SK-N-SH (cell line): ENCODE data around the gene C20orf204. TPM values are rescaled to one million over a fixed set of nuclear protein-coding genes. Genes with fewer than 3 reads are reported as not detected.

Experiments used
- CTCF ChIA-PET: fragments of 300-600, 350-600 bp; formaldehyde crosslinking; extraction: SDS; loops from one replicate; lab custom pipeline; 2021; lab: Yijun Ruan, JAX
- POLR2A ChIA-PET: fragments of 350-600 bp; sonication (Branson Sonifier 250); formaldehyde crosslinking; extraction: SDS; loops from one replicate; lab custom pipeline; 2020; ENCODE audit warnings: antibody characterized with exemption, inconsistent platforms; lab: Yijun Ruan, JAX
- DNase-seq: peaks from one replicate; pipeline ENCODE4 v3.0.0; 2012
- H2AFZ ChIP-seq: fragments of 200-600 bp; sonication (generic); 2 replicates; pipeline ENCODE4 v1.8.1; 2016; ENCODE audit warnings: antibody characterized with exemption, mild to moderate bottlenecking, low read depth
- H3F3A ChIP-seq: fragments of 200-600 bp; sonication (generic); replicated peaks from 2 replicates; pipeline ENCODE3; 2016; ENCODE audit warnings: antibody characterized with exemption, mild to moderate bottlenecking; ENCODE audit not compliant: insufficient read depth
- H3K27ac ChIP-seq, 2 experiments: fragments of 200-500 bp in 1 of 2; fragments of 200-600 bp in 1 of 2; sonication (Bioruptor generic) in 1 of 2; sonication (generic), shearing (Covaris generic) in 1 of 2; 2 replicates each; pipeline versions ENCODE4 v1.5.1 to v1.6.1; 2014 to 2016; ENCODE audit warnings: low read depth in 2 of 2, inconsistent platforms in 1 of 2, low read length in 1 of 2, mild to moderate bottlenecking in 1 of 2, mixed read lengths in 1 of 2
- H3K27me3 ChIP-seq: fragments of 200-600 bp; sonication (generic), shearing (Covaris generic); 2 replicates; pipeline ENCODE4 v1.6.1; 2016; ENCODE audit warnings: mixed run types; ENCODE audit not compliant: insufficient read depth
- H3K36me3 ChIP-seq, 2 experiments: fragments of 200-500 bp in 1 of 2; fragments of 200-600 bp in 1 of 2; sonication (Bioruptor generic) in 1 of 2; sonication (generic) in 1 of 2; replicated peaks in 1 of 2; 2 replicates each; pipeline versions ENCODE3 to v1.5.1; 2014 to 2016; ENCODE audit warnings: low read length in 1 of 2, mild to moderate bottlenecking in 1 of 2; ENCODE audit not compliant: insufficient read depth in 2 of 2, control insufficient read depth in 1 of 2
- H3K4me1 ChIP-seq, 2 experiments: fragments of 200-500 bp in 1 of 2; fragments of 200-600 bp in 1 of 2; sonication (Bioruptor generic) in 1 of 2; sonication (generic), shearing (Covaris generic) in 1 of 2; 2 replicates each; pipeline versions ENCODE4 v1.5.1 to v1.6.1; 2014 to 2016; ENCODE audit warnings: low read depth in 1 of 2, low read length in 1 of 2, mixed run types in 1 of 2; ENCODE audit not compliant: insufficient read depth in 2 of 2, control insufficient read depth in 1 of 2
- H3K4me2 ChIP-seq: fragments of 200-600 bp; sonication (generic), shearing (Covaris generic); 2 replicates; pipeline ENCODE4 v1.6.1; 2017; ENCODE audit warnings: mixed run types
- H3K4me3 ChIP-seq, 2 experiments: fragments of 200-500 bp in 1 of 2; fragments of 200-600 bp in 1 of 2; sonication (Bioruptor generic) in 1 of 2; sonication (generic), shearing (Covaris generic) in 1 of 2; 2 replicates each; pipeline versions ENCODE4 v1.5.1 to v1.8.1; 2014 to 2016; ENCODE audit warnings: low read depth in 2 of 2, inconsistent platforms in 1 of 2, low read length in 1 of 2, mild to moderate bottlenecking in 1 of 2, mixed read lengths in 1 of 2, moderate library complexity in 1 of 2
- H3K79me2 ChIP-seq: fragments of 200-600 bp; sonication (generic); 2 replicates; pipeline ENCODE4 v1.8.1; 2017; ENCODE audit warnings: mild to moderate bottlenecking; ENCODE audit not compliant: insufficient read depth
- H3K9ac ChIP-seq: fragments of 200-600 bp; sonication (generic); 2 replicates; pipeline ENCODE4 v1.6.1; 2017; ENCODE audit warnings: mixed run types
- H3K9me2 ChIP-seq: fragments of 200-600 bp; sonication (generic); 2 replicates; pipeline ENCODE4 v1.6.1; 2017; ENCODE audit warnings: mixed run types
- H3K9me3 ChIP-seq: fragments of 200-600 bp; sonication (generic); 2 replicates; pipeline ENCODE4 v1.6.1; 2017; ENCODE audit warnings: mixed run types, mild to moderate bottlenecking, moderate library complexity
- H4K20me1 ChIP-seq: fragments of 200-600 bp; sonication (generic); 2 replicates; pipeline ENCODE4 v1.6.1; 2017; ENCODE audit warnings: mild to moderate bottlenecking, mixed run types; ENCODE audit not compliant: insufficient read depth
- CTCF ChIP-seq: fragments of 200-600 bp; sonication (generic); IDR thresholded peaks from 2 replicates; pipeline ENCODE4 v1.6.1; 2017; ENCODE audit warnings: antibody characterized with exemption, mild to moderate bottlenecking, moderate library complexity
- ELF1 ChIP-seq: IDR thresholded peaks from 2 replicates; pipeline ENCODE4 v1.4.0; 2012
- EZH2phosphoT487 ChIP-seq: fragments of 200-600 bp; sonication (generic); IDR thresholded peaks from 2 replicates; pipeline ENCODE4 v1.6.1; 2017; ENCODE audit warnings: low read depth, mixed run types, mild to moderate bottlenecking, antibody characterized with exemption, moderate library complexity, borderline replicate concordance
- GATA2 ChIP-seq: sonication (generic); formaldehyde crosslinking; IDR thresholded peaks from 2 replicates; pipeline ENCODE4 v1.5.0; 2020; ENCODE audit warnings: mild to moderate bottlenecking, missing genetic modification reagents
- JUND ChIP-seq: IDR thresholded peaks from 2 replicates; pipeline ENCODE4 v1.4.0; 2012
- MXI1 ChIP-seq: IDR thresholded peaks from 2 replicates; pipeline ENCODE4 v1.6.1; 2012; ENCODE audit warnings: mild to moderate bottlenecking, low read depth, low read length, improper control_type of control experiment
- NRF1 ChIP-seq: IDR thresholded peaks from 2 replicates; pipeline ENCODE4 v1.6.1; 2012; ENCODE audit warnings: low read depth, mild to moderate bottlenecking, low read length
- REST ChIP-seq: IDR thresholded peaks from 2 replicates; pipeline ENCODE4 v1.6.1; 2012; ENCODE audit warnings: mild to moderate bottlenecking, low read depth, low read length, moderate library complexity
- RFX5 ChIP-seq: IDR thresholded peaks from 2 replicates; pipeline ENCODE4 v1.6.1; 2012; ENCODE audit warnings: mild to moderate bottlenecking, improper control_type of control experiment, low read length
- SIN3A ChIP-seq: IDR thresholded peaks from 2 replicates; pipeline ENCODE4 v1.6.1; 2012; ENCODE audit warnings: low read depth, mild to moderate bottlenecking, low read length, moderate library complexity, borderline replicate concordance
- TEAD4 ChIP-seq: IDR thresholded peaks from 2 replicates; pipeline ENCODE4 v1.4.0; 2012; ENCODE audit warnings: mild to moderate bottlenecking, borderline replicate concordance; ENCODE audit not compliant: insufficient read depth
- WGBS: methylation state at CpG from one replicate; pipeline ENCODE4 v1.1.6; 2017; ENCODE audit warnings: low lambda C conversion rate; 5-methylcytosine and 5-hydroxymethylcytosine counted together
- polyA plus RNA-seq, 3 experiments: library from polyadenylated mRNA; depleted of rRNA; stranded (reverse); fragments of >200 nt; gene quantifications; 2 replicates each; pipeline ENCODE4 v1.2.3, GENCODE V29; 2012
- TF ChIP-seq, protein P1 (sequence below): fragments of 150-350 bp; IDR thresholded peaks from 2 replicates; pipeline ENCODE4 v1.6.1; 2016; ENCODE audit warnings: mild to moderate bottlenecking, low read depth, low read length
- TF ChIP-seq, protein P2 (sequence below): IDR thresholded peaks from 2 replicates; pipeline ENCODE4 v1.4.0; 2012; ENCODE audit warnings: low read depth, borderline replicate concordance
- TF ChIP-seq, protein P3 (sequence below): IDR thresholded peaks from 2 replicates; pipeline ENCODE4 v1.4.0; 2012; ENCODE audit warnings: low read depth

C20orf204 gene
- polyA plus RNA-seq, 1 of the 3 experiments (the other 2 are of a cell fraction): 0.21 TPM

DNA sequence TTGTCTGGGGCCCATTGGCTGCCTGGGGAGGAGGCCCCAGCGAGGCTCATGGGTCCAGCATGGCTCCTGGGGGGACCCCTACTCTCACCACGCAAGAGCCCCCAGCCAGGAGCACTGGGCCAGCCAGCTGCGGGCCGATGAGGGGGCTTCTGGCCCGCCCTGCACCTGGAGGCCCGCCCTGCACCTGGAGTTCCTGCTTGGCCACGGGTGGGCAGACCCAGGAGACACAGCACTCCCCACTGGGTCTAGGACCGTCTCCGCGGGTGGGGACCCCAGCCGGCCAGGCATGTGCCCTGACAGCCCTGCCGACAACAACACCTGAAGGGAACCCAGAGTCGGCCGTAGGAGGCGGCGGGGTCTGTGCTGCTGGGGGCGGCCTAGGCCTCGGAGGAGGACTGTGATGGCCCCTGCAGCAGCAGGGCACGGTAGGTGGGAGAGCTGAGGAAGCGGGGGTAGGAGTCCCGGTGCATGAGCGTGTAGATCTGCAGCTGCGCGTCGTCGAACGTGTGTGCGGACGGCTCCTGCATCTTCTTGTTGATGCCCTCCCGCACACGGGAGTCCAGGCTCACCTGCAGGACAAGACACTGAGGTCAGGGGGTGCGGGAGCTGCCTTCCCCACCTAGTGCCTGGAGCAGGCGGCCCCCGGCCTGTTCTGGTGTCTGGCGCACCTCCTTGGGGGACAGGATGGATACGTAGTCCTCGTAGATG lies 37.6 kb downstream of the C20orf204 start:
- Histone ChIP-seq H4K20me1 (no peaks in the 10 kb centered on the region), H3K4me1 (peaks cover 6 to 7% of the 10 kb centered on the region in 2 experiments; a peak in 2 of 4 replicates), H2AFZ (no peak overlapping the region)
- WGBS: 88% methylated on average over 5 of the region's 37 CpGs
- POLR2A ChIA-PET: no interaction called here
- TF ChIP-seq, protein P1, sequence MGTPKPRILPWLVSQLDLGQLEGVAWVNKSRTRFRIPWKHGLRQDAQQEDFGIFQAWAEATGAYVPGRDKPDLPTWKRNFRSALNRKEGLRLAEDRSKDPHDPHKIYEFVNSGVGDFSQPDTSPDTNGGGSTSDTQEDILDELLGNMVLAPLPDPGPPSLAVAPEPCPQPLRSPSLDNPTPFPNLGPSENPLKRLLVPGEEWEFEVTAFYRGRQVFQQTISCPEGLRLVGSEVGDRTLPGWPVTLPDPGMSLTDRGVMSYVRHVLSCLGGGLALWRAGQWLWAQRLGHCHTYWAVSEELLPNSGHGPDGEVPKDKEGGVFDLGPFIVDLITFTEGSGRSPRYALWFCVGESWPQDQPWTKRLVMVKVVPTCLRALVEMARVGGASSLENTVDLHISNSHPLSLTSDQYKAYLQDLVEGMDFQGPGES: no peak
- TF ChIP-seq REST (no peak), EZH2phosphoT487 (no peak), GATA2 (CRISPR knock-in tag) (no peak)
- TF ChIP-seq, protein P2, sequence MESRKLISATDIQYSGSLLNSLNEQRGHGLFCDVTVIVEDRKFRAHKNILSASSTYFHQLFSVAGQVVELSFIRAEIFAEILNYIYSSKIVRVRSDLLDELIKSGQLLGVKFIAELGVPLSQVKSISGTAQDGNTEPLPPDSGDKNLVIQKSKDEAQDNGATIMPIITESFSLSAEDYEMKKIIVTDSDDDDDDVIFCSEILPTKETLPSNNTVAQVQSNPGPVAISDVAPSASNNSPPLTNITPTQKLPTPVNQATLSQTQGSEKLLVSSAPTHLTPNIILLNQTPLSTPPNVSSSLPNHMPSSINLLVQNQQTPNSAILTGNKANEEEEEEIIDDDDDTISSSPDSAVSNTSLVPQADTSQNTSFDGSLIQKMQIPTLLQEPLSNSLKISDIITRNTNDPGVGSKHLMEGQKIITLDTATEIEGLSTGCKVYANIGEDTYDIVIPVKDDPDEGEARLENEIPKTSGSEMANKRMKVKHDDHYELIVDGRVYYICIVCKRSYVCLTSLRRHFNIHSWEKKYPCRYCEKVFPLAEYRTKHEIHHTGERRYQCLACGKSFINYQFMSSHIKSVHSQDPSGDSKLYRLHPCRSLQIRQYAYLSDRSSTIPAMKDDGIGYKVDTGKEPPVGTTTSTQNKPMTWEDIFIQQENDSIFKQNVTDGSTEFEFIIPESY: no peak
- TF ChIP-seq, all 33 proteins: peak for 0
- Histone ChIP-seq H3K4me2 (no peak overlapping the region), H3K27me3 (no peaks in the 10 kb centered on the region), H3K27ac (no peak overlapping the region), H3K9me3 (no peaks in the 10 kb centered on the region), H3F3A (no peaks in the 10 kb centered on the region), H3K36me3 (peaks cover 0 to 17% of the 10 kb centered on the region in 2 experiments), H3K79me2 (no peaks in the 10 kb centered on the region), H3K9me2 (no peaks in the 10 kb centered on the region), H3K4me3 (no peak overlapping the region), H3K9ac (no peak overlapping the region)
- no peak for DNase-seq
- CTCF ChIA-PET: interaction anchor here (0.7 to 2.9 kb wide), 4 partner anchors 10 to 35 kb away, joined by 3 to 10 read pairs (median 4); no protein-coding TSS in a partner anchor

- no peak overlapping the region for H3K4me3 ChIP-seq
- no peak overlapping the region for H3K9ac ChIP-seq
- no peaks in the 10 kb centered on the region for H4K20me1 ChIP-seq
- WGBS: 99% methylated on average over 18 of the region's 28 CpGs
- peaks cover 3% of the 10 kb centered on the region for H3F3A ChIP-seq
- CTCF ChIA-PET: interaction anchor here (0.6 to 1.0 kb wide), 5 partner anchors 9 to 46 kb away, joined by 3 to 6 read pairs (median 3); no protein-coding TSS in a partner anchor
- H3K4me2 ChIP-seq: no peak overlapping the region
- H3K9me3 ChIP-seq: no peaks in the 10 kb centered on the region
- H3K27me3 ChIP-seq: no peaks in the 10 kb centered on the region
- H3K4me1 ChIP-seq: peaks cover 12 to 13% of the 10 kb centered on the region in 2 experiments; a peak in 3 of 4 replicates
- H3K27ac ChIP-seq: no peak overlapping the region
- no peak for DNase-seq
- no peak overlapping the region for H2AFZ ChIP-seq
- H3K36me3 ChIP-seq: peaks cover 0 to 17% of the 10 kb centered on the region in 2 experiments
- H3K79me2 ChIP-seq: no peaks in the 10 kb centered on the region
- POLR2A ChIA-PET: interaction anchor here (0.8 kb wide), 1 partner anchor 12 kb away, joined by 3 read pairs; the partner anchor contains the start of gene TCEA2
- no peaks in the 10 kb centered on the region for H3K9me2 ChIP-seq
- no peak for TF ChIP-seq GATA2 (CRISPR knock-in tag)
- no peak for TF ChIP-seq NRF1
- TF ChIP-seq, protein P3, sequence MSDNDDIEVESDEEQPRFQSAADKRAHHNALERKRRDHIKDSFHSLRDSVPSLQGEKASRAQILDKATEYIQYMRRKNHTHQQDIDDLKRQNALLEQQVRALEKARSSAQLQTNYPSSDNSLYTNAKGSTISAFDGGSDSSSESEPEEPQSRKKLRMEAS: no peak
- no peak for TF ChIP-seq TEAD4
- no peak for TF ChIP-seq RFX5
- TF ChIP-seq, protein P1: no peak
- no peak for TF ChIP-seq ELF1
- no peak for TF ChIP-seq SIN3A
- TF ChIP-seq CTCF: no peak
- no peak for TF ChIP-seq MXI1
- TF ChIP-seq JUND: no peak
These were observed 38.3 kb downstream of the C20orf204 start for GRCh38 chr20:64074184-64074789.
